Kidney (tissue), 14 donors: ENCODE results near the gene GABBR2. TPM values are rescaled to one million over a fixed set of nuclear protein-coding genes. Genes with fewer than 3 reads are reported as not detected.
A peak's percentile ranks its signal among the peaks of the same experiment; 100 is the strongest.

Source experiments
- DNase-seq, 5 donors: peaks; one replicate each; pipeline ENCODE4 v3.0.0-alpha.2; 2013 to 2020
- FAIRE-seq: peaks from 2 replicates; lab custom pipeline; 2012; peaks lifted over from hg19 to GRCh38; lab: Jason Lieb, UNC
- H3K27ac ChIP-seq, 2 donors: one replicate each; pipeline ENCODE4 v1.7.0; 2013; ENCODE audit warnings: low read depth in 2 of 2, low read length in 2 of 2, inconsistent platforms in 1 of 2
- H3K27me3 ChIP-seq: one replicate; pipeline ENCODE4 v1.7.1; 2013; ENCODE audit warnings: low read length, inconsistent platforms; ENCODE audit not compliant: control insufficient read depth, insufficient read depth
- H3K36me3 ChIP-seq, 3 donors: one replicate each; pipeline versions ENCODE4 v1.7.0 to v1.7.1; 2013; ENCODE audit warnings: low read length in 3 of 3, control low read depth in 1 of 3, inconsistent platforms in 1 of 3; ENCODE audit not compliant: insufficient read depth in 3 of 3, control insufficient read depth in 2 of 3
- H3K4me1 ChIP-seq, 3 donors: one replicate each; pipeline versions ENCODE4 v1.7.0 to v1.7.1; 2013; ENCODE audit warnings: low read length in 3 of 3, inconsistent platforms in 1 of 3, low read depth in 1 of 3; ENCODE audit not compliant: control insufficient read depth in 2 of 3, insufficient read depth in 2 of 3
- H3K4me3 ChIP-seq, 3 donors: one replicate each; pipeline versions ENCODE4 v1.7.0 to v1.8.1; 2013; ENCODE audit warnings: low read length in 3 of 3, control low read depth in 1 of 3, inconsistent platforms in 1 of 3
- H3K9ac ChIP-seq, 3 donors: one replicate each; pipeline versions ENCODE4 v1.7.0 to v1.7.1; 2013; ENCODE audit warnings: low read length in 3 of 3, control low read depth in 1 of 3, inconsistent platforms in 1 of 3
- H3K9me3 ChIP-seq, 3 donors: one replicate each; pipeline versions ENCODE4 v1.7.0 to v1.7.1; 2013; ENCODE audit warnings: low read length in 3 of 3, control low read depth in 1 of 3, inconsistent platforms in 1 of 3; ENCODE audit not compliant: control insufficient read depth in 2 of 3, insufficient read depth in 1 of 3
- intact Hi-C: fragments of 100-400 bp; cut with DNase I; formaldehyde crosslinking; loops from one replicate; pipeline ENCODE4 v1.11.1; 2022
- polyA plus RNA-seq: library from polyadenylated mRNA; stranded (reverse); fragments of 350-450 nt; fragmentation: Illumina TruSeq; extraction: RNeasy Lipid Tissue Mini Kit (QIAGEN cat#74804); gene quantifications from one replicate; pipeline ENCODE4 v1.2.3, GENCODE V29; 2014; ENCODE audit warnings: low read depth, low replicate concordance; ENCODE audit not compliant: insufficient read depth
- total RNA-seq: library from RNA; stranded (reverse); fragmentation: NEBNext Ultra II Directional; extraction: Animal tissue kit (Norgen Biotek cat#: 25700); gene quantifications from one replicate; pipeline ENCODE4 v1.2.1, GENCODE V29; 2021
- TF ChIP-seq, protein P1 (sequence below): IDR thresholded peaks from 3 replicates; pipeline ENCODE4 v1.5.1; 2012; ENCODE audit warnings: mild to moderate bottlenecking, moderate library complexity, borderline replicate concordance; ENCODE audit not compliant: insufficient read depth; ENCODE audit errors: extremely low read depth
- donor health status: control.
- donor health status: control.
- donor health status: control.
- donor health status: control.
- donor health status: control.
- donor health status: DM: yes; HTN: yes; CAD: no.
- donor health status: Normal renal cell carcinoma (clear cell type).

Gene GABBR2
- total and polyA plus RNA-seq, 2 donors from 2014 or later, result 0.06 TPM; not detected in 1

DNA sequence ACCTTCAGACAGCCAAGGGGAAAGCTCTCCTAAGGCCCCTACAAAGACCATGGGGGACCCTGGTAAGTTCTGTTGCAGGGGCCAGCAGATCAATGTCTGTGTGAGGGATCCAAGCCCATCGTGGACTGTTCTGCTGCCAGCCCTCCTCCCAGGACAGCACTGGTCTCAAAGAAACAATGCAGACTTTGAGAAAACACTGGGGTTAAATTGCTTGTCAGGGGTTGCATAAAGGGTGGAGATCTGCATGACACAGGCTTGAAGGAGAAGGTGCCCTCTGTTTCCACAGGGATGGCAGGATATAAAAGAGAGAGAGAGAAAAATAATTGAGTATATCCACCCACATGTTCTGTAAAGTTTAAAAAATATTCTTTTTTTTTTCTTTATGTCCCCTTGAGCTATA is 295.7 kb downstream of the GABBR2 start:
- Histone ChIP-seq H3K9me3 (no peaks in the 10 kb centered on the region), H3K4me3 (no peak overlapping the region), H3K36me3 (no peaks in the 10 kb centered on the region), H3K9ac (no peak overlapping the region), H3K27me3 (no peaks in the 10 kb centered on the region), H3K27ac (no peak overlapping the region), H3K4me1 (no peaks in the 10 kb centered on the region)
- FAIRE-seq (no peak), DNase-seq (no peak)
- intact Hi-C loops, result no loop called here
- TF ChIP-seq, protein P1, sequence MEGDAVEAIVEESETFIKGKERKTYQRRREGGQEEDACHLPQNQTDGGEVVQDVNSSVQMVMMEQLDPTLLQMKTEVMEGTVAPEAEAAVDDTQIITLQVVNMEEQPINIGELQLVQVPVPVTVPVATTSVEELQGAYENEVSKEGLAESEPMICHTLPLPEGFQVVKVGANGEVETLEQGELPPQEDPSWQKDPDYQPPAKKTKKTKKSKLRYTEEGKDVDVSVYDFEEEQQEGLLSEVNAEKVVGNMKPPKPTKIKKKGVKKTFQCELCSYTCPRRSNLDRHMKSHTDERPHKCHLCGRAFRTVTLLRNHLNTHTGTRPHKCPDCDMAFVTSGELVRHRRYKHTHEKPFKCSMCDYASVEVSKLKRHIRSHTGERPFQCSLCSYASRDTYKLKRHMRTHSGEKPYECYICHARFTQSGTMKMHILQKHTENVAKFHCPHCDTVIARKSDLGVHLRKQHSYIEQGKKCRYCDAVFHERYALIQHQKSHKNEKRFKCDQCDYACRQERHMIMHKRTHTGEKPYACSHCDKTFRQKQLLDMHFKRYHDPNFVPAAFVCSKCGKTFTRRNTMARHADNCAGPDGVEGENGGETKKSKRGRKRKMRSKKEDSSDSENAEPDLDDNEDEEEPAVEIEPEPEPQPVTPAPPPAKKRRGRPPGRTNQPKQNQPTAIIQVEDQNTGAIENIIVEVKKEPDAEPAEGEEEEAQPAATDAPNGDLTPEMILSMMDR, result no peak

- no peak overlapping the region for H3K27ac ChIP-seq
- no peak overlapping the region for H3K9ac ChIP-seq
- TF ChIP-seq, protein P1, result no peak
- no peaks in the 10 kb centered on the region for H3K27me3 ChIP-seq
- no peak overlapping the region for H3K4me3 ChIP-seq
- DNase-seq, result peak in 4 of 5 donors; percentile 56 to 87 (median 75)
- H3K4me1 ChIP-seq, result no peaks in the 10 kb centered on the region
- intact Hi-C loops, result no loop called here
- H3K36me3 ChIP-seq, result no peaks in the 10 kb centered on the region
- no peak for FAIRE-seq
- H3K9me3 ChIP-seq, result no peaks in the 10 kb centered on the region
These were observed 296.5 kb downstream of the GABBR2 start for GRCh38 chr9:98412101-98412842.

DNA sequence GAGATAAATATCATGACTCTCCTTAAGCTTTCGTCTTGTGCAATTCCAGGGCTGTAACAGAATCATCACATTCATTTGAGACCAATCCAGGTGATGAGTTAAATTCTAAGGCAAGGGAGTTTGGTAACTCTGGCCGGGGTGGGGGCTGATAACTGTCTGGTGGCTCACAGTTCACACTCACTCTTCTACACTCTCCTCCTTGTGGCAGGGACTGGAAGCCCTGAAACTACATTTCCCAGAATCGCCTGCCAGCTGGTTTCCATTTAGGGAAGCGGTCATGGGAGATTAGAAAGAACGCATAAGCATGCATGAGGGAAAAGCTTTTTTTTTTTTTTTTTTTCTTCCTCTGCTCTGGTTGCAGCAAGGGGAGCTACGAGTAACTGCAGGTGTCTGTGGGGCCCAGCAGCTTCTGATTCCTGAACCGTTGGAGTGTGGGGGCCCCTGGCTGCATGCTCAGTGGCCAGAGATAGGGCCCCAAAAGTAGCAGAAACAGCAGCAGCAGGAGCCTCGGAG is 298.5 kb downstream of the GABBR2 start:
- Histone ChIP-seq H3K4me1 (no peaks in the 10 kb centered on the region), H3K36me3 (no peaks in the 10 kb centered on the region), H3K4me3 (no peak overlapping the region), H3K9me3 (no peaks in the 10 kb centered on the region), H3K27me3 (no peaks in the 10 kb centered on the region), H3K27ac (no peak overlapping the region), H3K9ac (no peak overlapping the region)
- no peak for FAIRE-seq
- TF ChIP-seq, protein P1, result peak; percentile 12
- intact Hi-C loops, result no loop called here
- DNase-seq, result peak in 4 of 5 donors; percentile 63 to 95 (median 83)
